Activated naive CD8-positive, alpha-beta T cell (primary cell): ENCODE data around the gene DPP10.

ENCODE experiments used
- H3K27ac Mint-ChIP-seq: one replicate; pipeline ENCODE4 v1.8.0; 2021; ENCODE audit warnings: mixed read lengths
- H3K27me3 Mint-ChIP-seq: one replicate; pipeline ENCODE4 v1.8.0; 2021; ENCODE audit warnings: mixed read lengths
- H3K36me3 Mint-ChIP-seq: one replicate; pipeline ENCODE4 v1.8.0; 2021; ENCODE audit warnings: mixed read lengths
- H3K4me1 Mint-ChIP-seq: one replicate; pipeline ENCODE4 v1.8.0; 2021; ENCODE audit warnings: low read depth, mixed read lengths
- H3K4me3 Mint-ChIP-seq: one replicate; pipeline ENCODE4 v1.8.0; 2021; ENCODE audit warnings: mild to moderate bottlenecking, mixed read lengths
- H3K9me3 Mint-ChIP-seq: one replicate; pipeline ENCODE4 v1.8.0; 2021; ENCODE audit warnings: low read depth, mixed read lengths

Gene DPP10

GRCh38 chr2:114537777-114538176 lies 95.3 kb downstream of the DPP10 start:
- Mint-ChIP-seq H3K27me3 (peaks cover 5% of the 10 kb centered on the region), H3K27ac (no peak overlapping the region)

GRCh38 chr2:114542695-114543094 lies 100.3 kb downstream of the DPP10 start:
- H3K27me3 Mint-ChIP-seq: peaks cover 3% of the 10 kb centered on the region

More at GRCh38 chr2:114537777-114538176, 95.3 kb downstream of the DPP10 start:
- Mint-ChIP-seq H3K4me3 (no peak overlapping the region), H3K4me1 (no peaks in the 10 kb centered on the region), H3K9me3 (no peaks in the 10 kb centered on the region), H3K36me3 (no peaks in the 10 kb centered on the region)

DNA sequence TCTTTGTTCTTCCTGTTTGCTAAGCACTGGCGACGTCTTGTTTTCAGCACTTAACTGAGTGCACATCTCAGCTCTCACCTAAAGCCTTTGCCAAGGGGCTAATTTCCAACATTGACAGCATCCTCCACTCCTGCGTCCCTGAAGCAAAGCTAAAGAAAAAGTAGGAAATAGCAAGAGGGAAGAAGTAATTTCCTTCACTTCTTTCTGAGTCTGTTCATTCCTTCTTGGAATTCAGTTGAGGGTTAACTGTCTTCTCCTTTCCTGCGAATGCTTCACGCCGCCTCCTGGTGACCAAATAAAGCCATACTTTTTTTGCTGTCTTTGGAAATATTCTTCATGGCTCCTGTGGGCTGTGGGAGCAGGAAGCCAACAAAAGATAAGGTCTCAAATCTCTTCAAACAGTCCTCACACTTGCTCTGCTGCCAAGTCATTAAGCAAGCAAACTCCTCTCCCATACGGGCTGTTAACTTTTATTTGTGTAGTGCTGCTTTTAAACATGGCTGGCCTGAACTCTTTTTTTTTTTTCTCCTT lies 100.9 kb downstream of the DPP10 start:
- H3K4me3 Mint-ChIP-seq: no peak overlapping the region
- no peaks in the 10 kb centered on the region for H3K4me1 Mint-ChIP-seq
- peaks cover 3% of the 10 kb centered on the region for H3K27me3 Mint-ChIP-seq
- no peaks in the 10 kb centered on the region for H3K36me3 Mint-ChIP-seq
- no peak overlapping the region for H3K27ac Mint-ChIP-seq
- H3K9me3 Mint-ChIP-seq: peaks cover 4% of the 10 kb centered on the region

More at GRCh38 chr2:114542695-114543094, 100.3 kb downstream of the DPP10 start:
- no peaks in the 10 kb centered on the region for H3K36me3 Mint-ChIP-seq
- H3K4me3 Mint-ChIP-seq: no peak overlapping the region
- H3K4me1 Mint-ChIP-seq: no peaks in the 10 kb centered on the region
- H3K27ac Mint-ChIP-seq: no peak overlapping the region
- peaks cover 4% of the 10 kb centered on the region for H3K9me3 Mint-ChIP-seq

GRCh38 chr2:114545052-114545451 lies 102.6 kb downstream of the DPP10 start:
- Mint-ChIP-seq H3K9me3 (peaks cover 4% of the 10 kb centered on the region), H3K4me3 (no peak overlapping the region), H3K27ac (no peak overlapping the region), H3K4me1 (no peaks in the 10 kb centered on the region), H3K36me3 (no peaks in the 10 kb centered on the region), H3K27me3 (peaks cover 3% of the 10 kb centered on the region)

DNA sequence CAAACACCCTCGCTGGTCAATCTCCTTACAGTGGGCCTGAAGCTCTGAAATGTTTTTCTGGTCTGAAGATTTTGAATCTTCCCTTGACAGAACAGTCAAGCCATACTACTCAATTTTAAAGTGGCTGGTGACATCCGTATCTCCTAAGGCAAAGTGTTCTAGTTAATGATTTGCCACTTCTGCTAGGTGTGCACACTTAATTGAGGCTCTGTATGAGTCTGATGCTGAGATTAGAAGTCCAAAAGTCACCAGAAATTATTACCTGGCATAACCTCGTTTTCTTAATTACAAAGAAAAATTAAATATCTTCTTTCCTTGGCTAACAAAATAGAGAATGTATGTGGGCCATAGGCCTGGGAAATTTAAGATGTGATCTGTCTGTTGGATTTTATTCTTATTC lies 104.1 kb downstream of the DPP10 start:
- Mint-ChIP-seq H3K9me3 (peaks cover 4% of the 10 kb centered on the region), H3K4me1 (no peaks in the 10 kb centered on the region), H3K27me3 (peaks cover 3% of the 10 kb centered on the region), H3K27ac (no peak overlapping the region), H3K36me3 (no peaks in the 10 kb centered on the region), H3K4me3 (no peak overlapping the region)

- H3K36me3 Mint-ChIP-seq: no peaks in the 10 kb centered on the region
- no peaks in the 10 kb centered on the region for H3K4me1 Mint-ChIP-seq
- peaks cover 4% of the 10 kb centered on the region for H3K9me3 Mint-ChIP-seq
- H3K27me3 Mint-ChIP-seq: peaks cover 3% of the 10 kb centered on the region
- no peak overlapping the region for H3K4me3 Mint-ChIP-seq
- H3K27ac Mint-ChIP-seq: no peak overlapping the region
Observed at GRCh38 chr2:114548151-114548550, 105.7 kb downstream of the DPP10 start.

GRCh38 chr2:114550364-114550763 lies 107.9 kb downstream of the DPP10 start:
- Mint-ChIP-seq H3K4me1 (no peaks in the 10 kb centered on the region), H3K4me3 (no peak overlapping the region), H3K36me3 (no peaks in the 10 kb centered on the region), H3K9me3 (no peaks in the 10 kb centered on the region), H3K27ac (no peak overlapping the region), H3K27me3 (peaks cover 3% of the 10 kb centered on the region)

DNA sequence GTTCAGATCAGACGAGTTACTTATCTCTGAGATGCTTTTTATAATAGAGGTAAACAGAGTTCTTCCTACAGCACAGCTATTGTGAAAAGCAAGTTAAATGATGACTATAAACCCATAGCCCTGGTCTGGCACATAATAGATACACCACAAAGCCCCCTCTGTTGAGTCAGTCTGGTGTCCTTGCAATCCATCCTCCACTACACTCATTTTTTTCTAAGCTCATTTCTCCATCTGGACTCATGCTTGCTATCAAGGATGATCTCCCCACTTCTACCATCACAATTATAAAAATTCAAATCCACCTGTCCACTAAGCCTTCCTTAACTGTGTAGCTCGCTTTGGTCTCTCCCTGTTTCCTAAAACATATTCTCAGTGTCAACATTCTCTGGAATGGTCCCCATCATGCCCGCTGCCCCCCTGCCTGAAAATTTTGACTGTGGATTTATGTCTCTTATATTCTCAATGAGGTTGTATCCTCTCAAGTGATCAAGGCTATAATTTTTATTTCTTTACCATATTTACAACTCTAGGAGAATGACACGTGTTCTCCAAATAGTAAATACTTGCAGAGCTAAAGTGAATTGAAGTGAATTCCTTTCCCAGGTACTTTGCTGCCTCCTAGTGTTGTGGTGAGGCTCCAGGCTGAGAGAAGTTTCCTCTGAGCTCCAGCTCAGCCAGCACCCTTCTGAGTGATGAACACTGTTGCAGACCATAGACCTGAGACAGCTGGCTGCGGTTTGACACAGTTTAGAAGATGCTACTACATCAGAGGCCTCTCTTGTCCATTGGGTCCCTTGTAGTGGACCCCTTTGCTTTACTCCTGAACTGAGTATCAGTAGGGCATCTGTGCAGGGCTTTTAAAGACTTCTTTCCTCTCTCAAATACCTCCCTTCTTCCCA lies 108.7 kb downstream of the DPP10 start:
- Mint-ChIP-seq H3K4me1 (no peaks in the 10 kb centered on the region), H3K9me3 (no peaks in the 10 kb centered on the region), H3K4me3 (no peak overlapping the region), H3K27me3 (peaks cover 4% of the 10 kb centered on the region), H3K36me3 (no peaks in the 10 kb centered on the region), H3K27ac (no peak overlapping the region)

- Mint-ChIP-seq H3K27me3 (peaks cover 3% of the 10 kb centered on the region), H3K4me3 (no peak overlapping the region), H3K27ac (no peak overlapping the region), H3K4me1 (no peaks in the 10 kb centered on the region), H3K36me3 (no peaks in the 10 kb centered on the region), H3K9me3 (no peaks in the 10 kb centered on the region)
Observed at GRCh38 chr2:114553027-114553426, 110.6 kb downstream of the DPP10 start.

GRCh38 chr2:114569166-114569565 lies 126.7 kb downstream of the DPP10 start:
- Mint-ChIP-seq H3K9me3 (no peaks in the 10 kb centered on the region), H3K4me3 (no peak overlapping the region), H3K27me3 (peaks cover 4% of the 10 kb centered on the region)

GRCh38 chr2:114577657-114578056 lies 135.2 kb downstream of the DPP10 start:
- H3K36me3 Mint-ChIP-seq: no peaks in the 10 kb centered on the region
- H3K27me3 Mint-ChIP-seq: peaks cover 6% of the 10 kb centered on the region
- no peak overlapping the region for H3K27ac Mint-ChIP-seq
- no peak overlapping the region for H3K4me3 Mint-ChIP-seq
- H3K9me3 Mint-ChIP-seq: no peaks in the 10 kb centered on the region
- peaks cover 1% of the 10 kb centered on the region for H3K4me1 Mint-ChIP-seq

More at GRCh38 chr2:114569166-114569565, 126.7 kb downstream of the DPP10 start:
- Mint-ChIP-seq H3K36me3 (no peaks in the 10 kb centered on the region), H3K4me1 (no peaks in the 10 kb centered on the region), H3K27ac (no peak overlapping the region)

DNA sequence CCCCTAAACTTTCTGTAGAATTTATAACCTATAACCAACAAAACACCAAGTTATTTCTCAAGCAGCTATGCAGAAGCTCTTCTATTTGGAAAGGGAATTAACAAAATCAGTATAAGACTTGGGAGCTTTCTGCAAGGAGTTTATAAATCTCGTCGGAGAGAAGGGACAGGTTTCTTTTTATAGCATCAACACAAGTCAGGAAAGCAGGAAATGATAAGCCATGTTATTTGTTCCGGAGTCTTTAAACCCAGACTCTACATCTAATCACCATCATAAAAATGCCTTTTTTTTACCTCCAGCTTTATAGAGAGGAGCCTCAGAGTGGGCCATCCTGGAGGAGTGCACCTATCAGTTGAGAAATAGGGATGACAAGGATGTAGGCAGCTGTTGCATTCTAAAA lies 137.1 kb downstream of the DPP10 start:
- H3K36me3 Mint-ChIP-seq: no peaks in the 10 kb centered on the region
- no peak overlapping the region for H3K4me3 Mint-ChIP-seq
- peaks cover 1% of the 10 kb centered on the region for H3K4me1 Mint-ChIP-seq
- peaks cover 6% of the 10 kb centered on the region for H3K27me3 Mint-ChIP-seq
- H3K9me3 Mint-ChIP-seq: no peaks in the 10 kb centered on the region
- no peak overlapping the region for H3K27ac Mint-ChIP-seq

DNA sequence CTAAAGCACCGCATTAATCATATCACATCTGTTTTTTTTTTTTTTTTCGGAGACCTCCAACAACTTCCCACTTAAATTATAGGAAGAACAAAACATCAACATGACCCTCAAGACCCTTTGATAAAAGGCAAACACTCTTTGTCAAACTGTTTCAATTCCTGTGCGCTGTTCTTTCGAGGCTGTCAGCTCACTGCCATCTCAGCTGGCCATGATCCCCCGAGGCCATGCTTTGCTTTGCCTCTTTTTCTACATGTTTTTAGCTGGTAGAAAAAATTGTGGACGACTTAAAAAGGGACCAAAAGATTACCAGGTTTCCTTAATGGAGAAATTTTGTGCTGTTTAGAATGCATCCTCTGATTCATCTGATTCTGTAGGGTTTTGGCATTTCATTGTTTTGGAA lies 138.2 kb downstream of the DPP10 start:
- Mint-ChIP-seq H3K27me3 (peaks cover 5% of the 10 kb centered on the region), H3K4me3 (no peak overlapping the region), H3K27ac (no peak overlapping the region), H3K4me1 (peaks cover 1% of the 10 kb centered on the region), H3K36me3 (no peaks in the 10 kb centered on the region), H3K9me3 (no peaks in the 10 kb centered on the region)

- Mint-ChIP-seq H3K27ac (no peak overlapping the region), H3K27me3 (no peaks in the 10 kb centered on the region), H3K36me3 (no peaks in the 10 kb centered on the region), H3K4me1 (no peaks in the 10 kb centered on the region), H3K4me3 (no peak overlapping the region), H3K9me3 (no peaks in the 10 kb centered on the region)
Observed at GRCh38 chr2:114598329-114598728, 155.9 kb downstream of the DPP10 start.

DNA sequence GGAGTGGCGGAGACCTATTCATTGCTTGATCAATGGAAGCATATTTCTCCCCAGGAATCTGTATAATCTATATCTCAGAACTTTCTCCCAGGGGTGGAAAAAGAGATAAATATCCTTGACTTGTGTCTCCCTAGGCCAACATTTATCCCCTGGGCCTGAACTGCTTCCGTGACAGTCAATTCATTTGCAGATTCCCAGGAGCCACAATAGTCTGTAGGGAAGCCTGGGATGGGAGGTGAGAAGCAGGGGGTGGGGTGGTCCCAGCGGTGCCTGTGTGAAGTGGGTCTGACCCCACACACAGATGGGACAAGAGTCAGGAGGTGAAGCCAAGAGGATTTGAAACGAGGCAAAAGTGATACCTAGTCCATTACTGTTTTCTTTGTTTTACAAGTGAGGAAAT lies 166.8 kb downstream of the DPP10 start:
- H3K27me3 Mint-ChIP-seq: peaks cover 2% of the 10 kb centered on the region
- H3K4me1 Mint-ChIP-seq: no peaks in the 10 kb centered on the region
- H3K4me3 Mint-ChIP-seq: no peak overlapping the region
- no peak overlapping the region for H3K27ac Mint-ChIP-seq
- no peaks in the 10 kb centered on the region for H3K36me3 Mint-ChIP-seq
- H3K9me3 Mint-ChIP-seq: no peaks in the 10 kb centered on the region
